OCI-LY7 (cell line): ENCODE results near the gene PPP1R10.

Experiments used
- EZH2phosphoT487 ChIP-seq: fragments of 200-600 bp; sonication (generic); IDR thresholded peaks from 2 replicates; pipeline ENCODE4 v1.6.1; 2018; ENCODE audit warnings: low read depth, borderline replicate concordance, mild to moderate bottlenecking, mixed run types, antibody characterized with exemption, low read length, moderate library complexity, mixed read lengths
- TF ChIP-seq, protein P1 (sequence below): fragments of 200-600 bp; sonication (generic); conservative IDR thresholded peaks from 2 replicates; pipeline ENCODE4 v1.5.1; 2014; ENCODE audit warnings: mild to moderate bottlenecking, antibody characterized with exemption, low read length, moderate library complexity, mixed read lengths

GRCh38 chr6:30647242-30648116, 30.4 kb upstream of the PPP1R10 start:
- TF ChIP-seq, protein P1, sequence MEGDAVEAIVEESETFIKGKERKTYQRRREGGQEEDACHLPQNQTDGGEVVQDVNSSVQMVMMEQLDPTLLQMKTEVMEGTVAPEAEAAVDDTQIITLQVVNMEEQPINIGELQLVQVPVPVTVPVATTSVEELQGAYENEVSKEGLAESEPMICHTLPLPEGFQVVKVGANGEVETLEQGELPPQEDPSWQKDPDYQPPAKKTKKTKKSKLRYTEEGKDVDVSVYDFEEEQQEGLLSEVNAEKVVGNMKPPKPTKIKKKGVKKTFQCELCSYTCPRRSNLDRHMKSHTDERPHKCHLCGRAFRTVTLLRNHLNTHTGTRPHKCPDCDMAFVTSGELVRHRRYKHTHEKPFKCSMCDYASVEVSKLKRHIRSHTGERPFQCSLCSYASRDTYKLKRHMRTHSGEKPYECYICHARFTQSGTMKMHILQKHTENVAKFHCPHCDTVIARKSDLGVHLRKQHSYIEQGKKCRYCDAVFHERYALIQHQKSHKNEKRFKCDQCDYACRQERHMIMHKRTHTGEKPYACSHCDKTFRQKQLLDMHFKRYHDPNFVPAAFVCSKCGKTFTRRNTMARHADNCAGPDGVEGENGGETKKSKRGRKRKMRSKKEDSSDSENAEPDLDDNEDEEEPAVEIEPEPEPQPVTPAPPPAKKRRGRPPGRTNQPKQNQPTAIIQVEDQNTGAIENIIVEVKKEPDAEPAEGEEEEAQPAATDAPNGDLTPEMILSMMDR, result no peak
- no peak for TF ChIP-seq EZH2phosphoT487
